Measurements from ENCODE around the gene TSR2.

Gene TSR2

DNA sequence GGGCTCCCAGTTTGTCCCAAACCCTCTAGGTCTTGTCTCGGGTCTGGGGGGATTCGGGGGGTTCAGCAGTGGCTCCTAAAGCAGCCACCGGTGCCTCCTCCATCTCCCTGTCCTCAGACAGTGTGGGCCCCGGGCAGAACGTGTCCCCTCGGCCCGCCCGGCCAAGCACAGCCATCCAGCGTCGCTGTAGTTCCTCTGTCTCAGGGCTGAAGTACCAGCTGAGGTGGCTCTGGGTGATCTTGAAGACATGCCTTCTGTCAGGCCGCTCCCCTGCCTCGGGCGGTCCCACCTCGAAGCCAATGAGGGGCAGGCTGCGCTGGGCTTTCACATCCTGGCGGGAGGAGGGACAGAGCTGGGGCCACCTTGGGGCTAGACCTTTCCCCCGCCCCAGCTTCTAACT lies 5.9 kb downstream of the TSR2 start:
- Histone ChIP-seq H3K4me2 (ENCODE audit: low read depth, low read length, poor library complexity, severe bottlenecking) (no peak overlapping the region), H3K4me3 (ENCODE audit: insufficient read depth, low read length, poor library complexity, severe bottlenecking) (no peak overlapping the region), H3K27ac (ENCODE audit: low read depth, low read length) (no peak overlapping the region), H3K36me3 (ENCODE audit: low read length) (no peaks in the 10 kb centered on the region), H3K9me2 (replicated peaks; ENCODE audit: insufficient read depth, low read length) (no peaks in the 10 kb centered on the region), H3K9ac (ENCODE audit: low read length) (no peak overlapping the region), H3K79me2 (ENCODE audit: insufficient read depth, low read length) (peaks cover 23% of the 10 kb centered on the region), H2AFZ (ENCODE audit: low read depth, low read length, severe bottlenecking) (no peak overlapping the region), H3K27me3 (ENCODE audit: low read length) (no peaks in the 10 kb centered on the region), H3K9me3 (ENCODE audit: insufficient read depth, low read length) (no peaks in the 10 kb centered on the region), H3F3A (ENCODE audit: insufficient read depth) (no peaks in the 10 kb centered on the region), H4K20me1 (ENCODE audit: low read depth, low read length) (no peaks in the 10 kb centered on the region)
- TF ChIP-seq, protein P1, sequence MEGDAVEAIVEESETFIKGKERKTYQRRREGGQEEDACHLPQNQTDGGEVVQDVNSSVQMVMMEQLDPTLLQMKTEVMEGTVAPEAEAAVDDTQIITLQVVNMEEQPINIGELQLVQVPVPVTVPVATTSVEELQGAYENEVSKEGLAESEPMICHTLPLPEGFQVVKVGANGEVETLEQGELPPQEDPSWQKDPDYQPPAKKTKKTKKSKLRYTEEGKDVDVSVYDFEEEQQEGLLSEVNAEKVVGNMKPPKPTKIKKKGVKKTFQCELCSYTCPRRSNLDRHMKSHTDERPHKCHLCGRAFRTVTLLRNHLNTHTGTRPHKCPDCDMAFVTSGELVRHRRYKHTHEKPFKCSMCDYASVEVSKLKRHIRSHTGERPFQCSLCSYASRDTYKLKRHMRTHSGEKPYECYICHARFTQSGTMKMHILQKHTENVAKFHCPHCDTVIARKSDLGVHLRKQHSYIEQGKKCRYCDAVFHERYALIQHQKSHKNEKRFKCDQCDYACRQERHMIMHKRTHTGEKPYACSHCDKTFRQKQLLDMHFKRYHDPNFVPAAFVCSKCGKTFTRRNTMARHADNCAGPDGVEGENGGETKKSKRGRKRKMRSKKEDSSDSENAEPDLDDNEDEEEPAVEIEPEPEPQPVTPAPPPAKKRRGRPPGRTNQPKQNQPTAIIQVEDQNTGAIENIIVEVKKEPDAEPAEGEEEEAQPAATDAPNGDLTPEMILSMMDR (IDR thresholded peaks at IDR 0.05; ENCODE audit: insufficient read depth, low read length, poor library complexity, severe bottlenecking) = no peak
- no peak for TF ChIP-seq EZH2phosphoT487 (conservative IDR thresholded peaks at IDR 0.05; ENCODE audit: low read length)

DNA sequence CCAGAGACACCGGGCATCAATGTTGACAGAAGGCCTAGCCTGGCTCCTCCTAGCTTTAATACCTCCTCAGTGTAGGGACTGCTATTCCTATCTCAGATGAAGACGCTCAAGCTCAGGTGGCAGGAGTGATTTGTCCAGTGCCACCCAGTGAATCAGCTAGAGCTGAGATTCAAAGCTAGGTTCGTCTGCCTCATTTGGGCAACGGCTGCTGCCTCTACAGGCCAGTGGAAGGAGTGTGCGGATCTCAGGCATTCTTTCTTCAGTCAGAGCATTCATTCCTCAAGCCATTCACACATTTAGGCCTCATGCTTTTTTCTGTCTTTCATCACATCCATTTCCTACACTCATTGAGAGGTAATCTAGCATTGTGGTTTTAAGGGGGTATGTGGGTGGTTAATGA lies 7.3 kb downstream of the TSR2 start:
- H3K9ac ChIP-seq (ENCODE audit: low read length) = no peak overlapping the region
- no peaks in the 10 kb centered on the region for H3K9me3 ChIP-seq (ENCODE audit: insufficient read depth, low read length)
- no peaks in the 10 kb centered on the region for H4K20me1 ChIP-seq (ENCODE audit: low read depth, low read length)
- no peak for TF ChIP-seq EZH2phosphoT487 (conservative IDR thresholded peaks at IDR 0.05; ENCODE audit: low read length)
- TF ChIP-seq, protein P1 (IDR thresholded peaks at IDR 0.05; ENCODE audit: insufficient read depth, low read length, poor library complexity, severe bottlenecking) = no peak
- H3K79me2 ChIP-seq (ENCODE audit: insufficient read depth, low read length) = peaks cover 9% of the 10 kb centered on the region; the same call in 1 of the 2 replicates
- H3K4me3 ChIP-seq (ENCODE audit: insufficient read depth, low read length, poor library complexity, severe bottlenecking) = no peak overlapping the region
- H3F3A ChIP-seq (ENCODE audit: insufficient read depth) = no peaks in the 10 kb centered on the region
- no peak overlapping the region for H3K4me2 ChIP-seq (ENCODE audit: low read depth, low read length, poor library complexity, severe bottlenecking)
- no peaks in the 10 kb centered on the region for H3K9me2 ChIP-seq (replicated peaks; ENCODE audit: insufficient read depth, low read length)
- H3K27ac ChIP-seq (ENCODE audit: low read depth, low read length) = no peak overlapping the region
- no peaks in the 10 kb centered on the region for H3K36me3 ChIP-seq (ENCODE audit: low read length)
- no peak overlapping the region for H2AFZ ChIP-seq (ENCODE audit: low read depth, low read length, severe bottlenecking)
- no peaks in the 10 kb centered on the region for H3K27me3 ChIP-seq (ENCODE audit: low read length)

DNA sequence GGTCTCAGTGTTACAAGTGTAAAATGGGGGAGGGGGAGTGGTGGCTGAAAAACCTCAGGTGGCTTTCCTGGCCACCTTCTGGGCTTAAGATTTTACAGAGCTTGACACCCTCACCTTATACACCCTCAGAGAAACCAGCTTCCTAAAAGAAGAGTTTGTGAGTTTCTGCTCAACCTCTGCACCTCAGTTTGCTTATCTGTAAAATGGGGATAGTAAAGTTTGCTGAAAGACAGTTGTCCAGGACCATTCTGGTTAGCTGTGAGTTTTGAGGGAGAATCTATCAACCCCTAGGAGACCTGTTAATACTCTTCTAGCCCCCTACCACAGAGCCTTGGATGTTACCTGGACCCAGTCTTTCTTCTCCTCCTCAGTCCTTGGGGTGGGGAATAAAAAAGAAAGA lies 9.7 kb downstream of the TSR2 start:
- Histone ChIP-seq H3K27ac (ENCODE audit: low read depth, low read length) (no peak overlapping the region), H4K20me1 (ENCODE audit: low read depth, low read length) (no peaks in the 10 kb centered on the region), H3K9me3 (ENCODE audit: insufficient read depth, low read length) (no peaks in the 10 kb centered on the region), H3K36me3 (ENCODE audit: low read length) (no peaks in the 10 kb centered on the region), H3K9me2 (replicated peaks; ENCODE audit: insufficient read depth, low read length) (no peaks in the 10 kb centered on the region), H3K4me2 (ENCODE audit: low read depth, low read length, poor library complexity, severe bottlenecking) (no peak overlapping the region), H2AFZ (ENCODE audit: low read depth, low read length, severe bottlenecking) (no peak overlapping the region), H3K79me2 (ENCODE audit: insufficient read depth, low read length) (no peaks in the 10 kb centered on the region), H3F3A (ENCODE audit: insufficient read depth) (no peaks in the 10 kb centered on the region), H3K4me3 (ENCODE audit: insufficient read depth, low read length, poor library complexity, severe bottlenecking) (no peak overlapping the region), H3K9ac (ENCODE audit: low read length) (no peak overlapping the region), H3K27me3 (ENCODE audit: low read length) (no peaks in the 10 kb centered on the region)
- TF ChIP-seq, protein P1 (IDR thresholded peaks at IDR 0.05; ENCODE audit: insufficient read depth, low read length, poor library complexity, severe bottlenecking) = no peak
- TF ChIP-seq EZH2phosphoT487 (conservative IDR thresholded peaks at IDR 0.05; ENCODE audit: low read length) = no peak

Data from SU-DHL-6 (cell line).